IPS-18a (cell line): Measurements from ENCODE around the gene PARVA.

Experiments used
- H3K27ac ChIP-seq: one replicate; pipeline ENCODE4 v1.5.1; 2013; ENCODE audit warnings: low read length
- H3K27me3 ChIP-seq: one replicate; pipeline ENCODE4 v1.6.1; 2013; ENCODE audit warnings: mild to moderate bottlenecking, low read length; ENCODE audit not compliant: control insufficient read depth, insufficient read depth
- H3K36me3 ChIP-seq: one replicate; pipeline ENCODE4 v1.6.1; 2013; ENCODE audit warnings: low read depth, low read length; ENCODE audit not compliant: control insufficient read depth
- H3K4me1 ChIP-seq: one replicate; pipeline ENCODE4 v1.6.1; 2013; ENCODE audit warnings: low read depth, low read length; ENCODE audit not compliant: control insufficient read depth
- H3K4me3 ChIP-seq: one replicate; pipeline ENCODE4 v1.5.1; 2013; ENCODE audit warnings: low read length
- H3K9ac ChIP-seq: one replicate; pipeline ENCODE4 v1.6.1; 2013; ENCODE audit warnings: mild to moderate bottlenecking, low read length, moderate library complexity
- H3K9me3 ChIP-seq: one replicate; pipeline ENCODE4 v1.6.1; 2013; ENCODE audit warnings: low read depth, low read length; ENCODE audit not compliant: control insufficient read depth

Gene PARVA

GRCh38 chr11:12556155-12556554 lies 178.8 kb downstream of the PARVA start:
- no peaks in the 10 kb centered on the region for H3K9me3 ChIP-seq
- peak overlapping the region; percentile 7 for H3K27ac ChIP-seq
- H3K9ac ChIP-seq: no peak overlapping the region
- peaks cover 21% of the 10 kb centered on the region for H3K4me1 ChIP-seq
- H3K36me3 ChIP-seq: no peaks in the 10 kb centered on the region
- H3K27me3 ChIP-seq: no peaks in the 10 kb centered on the region
- H3K4me3 ChIP-seq: no peak overlapping the region

- Histone ChIP-seq H3K27ac (no peak overlapping the region), H3K9me3 (no peaks in the 10 kb centered on the region), H3K36me3 (no peaks in the 10 kb centered on the region), H3K27me3 (no peaks in the 10 kb centered on the region), H3K4me3 (peak overlapping the region; percentile 10), H3K4me1 (peaks cover 21% of the 10 kb centered on the region), H3K9ac (no peak overlapping the region)
Observed at GRCh38 chr11:12556788-12557384, 179.5 kb downstream of the PARVA start.

- no peak overlapping the region for H3K27ac ChIP-seq
- no peaks in the 10 kb centered on the region for H3K36me3 ChIP-seq
- peaks cover 21% of the 10 kb centered on the region for H3K4me1 ChIP-seq
- H3K9me3 ChIP-seq: no peaks in the 10 kb centered on the region
- H3K9ac ChIP-seq: no peak overlapping the region
- H3K27me3 ChIP-seq: no peaks in the 10 kb centered on the region
- H3K4me3 ChIP-seq: no peak overlapping the region
Observed at GRCh38 chr11:12559011-12559410, 181.6 kb downstream of the PARVA start.

GRCh38 chr11:12560362-12560761 lies 183.0 kb downstream of the PARVA start:
- Histone ChIP-seq H3K9me3 (no peaks in the 10 kb centered on the region), H3K27ac (no peak overlapping the region), H3K9ac (no peak overlapping the region), H3K4me1 (peaks cover 21% of the 10 kb centered on the region), H3K36me3 (no peaks in the 10 kb centered on the region), H3K4me3 (no peak overlapping the region), H3K27me3 (no peaks in the 10 kb centered on the region)

DNA sequence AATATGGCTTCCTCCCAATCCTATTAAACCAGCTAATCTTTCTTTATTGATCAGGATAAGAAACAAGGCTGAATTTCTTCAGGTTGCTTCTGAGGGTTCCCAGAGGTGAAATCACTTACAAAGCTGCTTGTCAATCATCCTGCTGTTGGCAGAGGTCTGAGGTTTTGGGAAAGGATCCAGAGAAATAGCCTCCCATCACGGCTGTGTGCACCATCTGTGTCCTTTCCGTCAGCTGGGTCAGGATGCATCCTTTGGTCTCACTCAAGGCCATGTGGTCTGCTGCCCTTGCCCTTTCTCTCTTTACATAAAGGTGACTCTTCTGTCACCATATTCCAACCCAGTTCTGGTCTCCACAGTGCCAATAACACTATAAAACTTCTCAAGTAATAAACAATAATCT lies 183.5 kb downstream of the PARVA start:
- Histone ChIP-seq H3K4me3 (no peak overlapping the region), H3K4me1 (peaks cover 18% of the 10 kb centered on the region), H3K27me3 (no peaks in the 10 kb centered on the region), H3K9me3 (no peaks in the 10 kb centered on the region), H3K36me3 (no peaks in the 10 kb centered on the region), H3K27ac (no peak overlapping the region), H3K9ac (no peak overlapping the region)

- Histone ChIP-seq H3K27me3 (no peaks in the 10 kb centered on the region), H3K36me3 (no peaks in the 10 kb centered on the region), H3K4me1 (no peaks in the 10 kb centered on the region), H3K9ac (no peak overlapping the region), H3K27ac (no peak overlapping the region), H3K4me3 (no peak overlapping the region), H3K9me3 (no peaks in the 10 kb centered on the region)
Observed at GRCh38 chr11:12564012-12564411, 186.6 kb downstream of the PARVA start.

- Histone ChIP-seq H3K4me1 (no peaks in the 10 kb centered on the region), H3K27me3 (no peaks in the 10 kb centered on the region), H3K36me3 (no peaks in the 10 kb centered on the region), H3K4me3 (no peak overlapping the region), H3K27ac (no peak overlapping the region), H3K9me3 (no peaks in the 10 kb centered on the region), H3K9ac (no peak overlapping the region)
Observed at GRCh38 chr11:12565406-12565805, 188.0 kb downstream of the PARVA start.

DNA sequence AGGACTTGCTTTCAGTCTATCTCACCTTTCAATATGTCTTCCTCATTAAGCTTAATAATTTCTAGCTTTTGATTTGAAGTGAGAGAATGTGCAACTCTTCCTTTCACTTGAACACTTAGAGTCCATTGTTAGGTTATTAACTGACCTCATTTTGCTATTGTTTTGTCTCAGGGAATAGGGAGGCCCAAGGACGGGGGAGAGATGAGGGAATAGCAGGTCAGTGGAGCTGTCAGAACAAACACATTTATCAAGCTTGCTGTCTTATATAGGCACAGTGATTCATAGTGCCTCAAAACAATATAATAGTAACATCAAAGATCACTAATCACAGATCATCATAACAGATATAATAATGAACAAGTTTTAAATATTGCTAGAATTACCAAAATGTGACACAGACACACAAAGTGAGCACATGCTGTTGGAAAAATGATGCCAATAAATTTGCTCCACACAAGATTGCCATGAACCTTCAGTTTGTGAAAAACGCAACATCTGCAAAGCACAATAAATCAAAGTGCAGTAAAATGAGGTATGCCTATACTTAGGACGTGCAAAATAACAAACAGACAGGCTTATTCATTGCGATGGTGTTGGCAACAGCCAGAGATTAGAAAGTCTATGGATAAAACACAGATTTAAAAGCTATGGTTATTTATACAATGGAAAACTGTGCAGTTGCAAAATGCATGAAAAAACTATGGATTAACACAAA lies 190.5 kb downstream of the PARVA start:
- H3K27ac ChIP-seq: no peak overlapping the region
- H3K9ac ChIP-seq: no peak overlapping the region
- no peaks in the 10 kb centered on the region for H3K36me3 ChIP-seq
- H3K27me3 ChIP-seq: no peaks in the 10 kb centered on the region
- H3K4me3 ChIP-seq: no peak overlapping the region
- no peaks in the 10 kb centered on the region for H3K4me1 ChIP-seq
- no peaks in the 10 kb centered on the region for H3K9me3 ChIP-seq

DNA sequence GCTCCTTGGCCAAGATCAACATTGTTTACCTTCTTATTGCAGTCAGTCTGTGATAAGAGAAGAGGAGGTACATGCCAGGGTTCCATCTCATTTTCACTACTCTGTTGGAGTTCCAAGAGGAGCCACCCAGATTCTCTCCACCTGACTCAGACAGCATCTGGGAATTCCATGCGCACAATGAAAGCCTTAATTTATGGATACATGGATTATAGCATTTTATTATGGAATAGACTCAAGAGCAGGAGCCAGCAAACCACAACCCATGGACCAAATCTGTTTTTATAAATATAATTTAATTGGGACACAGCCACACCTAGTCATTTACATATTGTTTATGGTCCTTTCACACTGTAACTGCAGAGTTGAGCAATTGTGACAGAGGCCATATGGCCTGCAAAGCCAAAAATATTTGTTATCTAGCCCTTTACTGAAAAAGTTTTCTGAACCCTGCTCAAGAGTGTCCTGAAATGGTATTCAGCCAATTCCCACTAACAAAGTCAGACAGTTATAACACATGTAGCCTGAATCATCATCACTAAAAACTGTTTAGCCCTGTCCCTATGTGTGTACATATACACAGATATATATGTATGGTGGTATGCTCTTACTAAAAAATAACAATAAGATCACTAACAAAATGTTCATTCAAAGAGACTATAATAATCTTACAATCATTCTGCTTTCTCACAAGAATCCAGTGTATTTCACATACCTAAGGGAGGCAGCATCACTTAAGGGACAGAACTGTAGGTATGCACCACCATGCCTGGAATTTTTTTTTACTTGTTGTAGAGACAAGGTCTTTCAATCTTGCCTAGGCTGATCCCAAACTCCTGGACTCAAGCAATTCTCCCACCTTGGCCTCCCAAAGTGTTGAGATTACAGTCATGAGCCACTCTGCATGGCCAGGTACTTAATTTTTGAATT lies 192.4 kb downstream of the PARVA start:
- H3K4me3 ChIP-seq: no peak overlapping the region
- no peak overlapping the region for H3K9ac ChIP-seq
- H3K36me3 ChIP-seq: no peaks in the 10 kb centered on the region
- H3K4me1 ChIP-seq: no peaks in the 10 kb centered on the region
- H3K9me3 ChIP-seq: no peaks in the 10 kb centered on the region
- H3K27me3 ChIP-seq: no peaks in the 10 kb centered on the region
- no peak overlapping the region for H3K27ac ChIP-seq

- peaks cover 9% of the 10 kb centered on the region for H3K4me1 ChIP-seq
- H3K27ac ChIP-seq: no peak overlapping the region
- no peaks in the 10 kb centered on the region for H3K27me3 ChIP-seq
- no peaks in the 10 kb centered on the region for H3K36me3 ChIP-seq
- no peak overlapping the region for H3K9ac ChIP-seq
- no peak overlapping the region for H3K4me3 ChIP-seq
- H3K9me3 ChIP-seq: no peaks in the 10 kb centered on the region
Observed at GRCh38 chr11:12573707-12574485, 196.5 kb downstream of the PARVA start.
